HepG2 (cell line): ENCODE results near the gene RAB14. TPM values are rescaled to one million over a fixed set of nuclear protein-coding genes. Genes with fewer than 3 reads are reported as not detected.

Experiments
- ATAC-seq: fragments of 200-7000 bp; cut with Tn5 transposase; 3 replicates; pipeline ENCODE4 v1.9.1; 2020; ENCODE audit warnings: mild to moderate bottlenecking, moderate library complexity
- BruUV-seq: library from RNA; stranded (reverse); fragments of 400-500 nt; replicated peaks from 2 replicates; lab custom pipeline; 2021; lab: Mats Ljungman, UMichigan
- CTCF ChIA-PET: fragments of 300-600 bp; formaldehyde crosslinking; extraction: SDS; loops from one replicate; lab custom pipeline; 2021; ENCODE audit warnings: low total read pairs, inconsistent platforms, low intra/inter-chr PET ratio; lab: Yijun Ruan, JAX
- POLR2A ChIA-PET: fragments of 350-600 bp; sonication (Branson Sonifier 250); formaldehyde crosslinking; loops from one replicate; lab custom pipeline; 2020; ENCODE audit warnings: antibody characterized with exemption, inconsistent platforms; lab: Yijun Ruan, JAX
- DNase-seq: peaks from one replicate; pipeline ENCODE4 v3.0.0-alpha.2; 2015; ENCODE audit warnings: low spot score
- FAIRE-seq: peaks from 3 replicates; lab custom pipeline; 2011; peaks lifted over from hg19 to GRCh38; lab: Jason Lieb, UNC
- H2AFZ ChIP-seq: one replicate; pipeline ENCODE4 v1.6.1; 2011; ENCODE audit warnings: low read length, inconsistent platforms
- H3K27ac ChIP-seq: fragments of 300-600 bp; 3 replicates; pipeline ENCODE4 v1.8.0; 2011; ENCODE audit warnings: mixed run types, mild to moderate bottlenecking, mixed read lengths, low read length, inconsistent platforms; ENCODE audit not compliant: insufficient read depth; ENCODE audit errors: extremely low read length
- H3K27me3 ChIP-seq, 2 experiments: fragments of 200-600 bp in 1 of 2; 2 replicates in 1 of 2; 3 replicates in 1 of 2; pipeline versions ENCODE4 v1.6.0 to v1.8.0; 2011; ENCODE audit warnings: low read length in 2 of 2, mild to moderate bottlenecking in 2 of 2, moderate library complexity in 2 of 2, inconsistent platforms in 1 of 2; ENCODE audit not compliant: insufficient read depth in 2 of 2, control insufficient read depth in 1 of 2
- H3K36me3 ChIP-seq, 2 experiments: fragments of 200-600 bp in 1 of 2; replicated peaks in 1 of 2; 2 replicates in 1 of 2; 3 replicates in 1 of 2; pipeline versions ENCODE4 v1.5.1 to v1.8.0; 2011; ENCODE audit warnings: low read length in 2 of 2, inconsistent platforms in 1 of 2; ENCODE audit not compliant: insufficient read depth in 2 of 2, control insufficient read depth in 1 of 2
- H3K4me1 ChIP-seq: 2 replicates; pipeline ENCODE4 v1.5.1; 2012; ENCODE audit warnings: low read length, inconsistent platforms; ENCODE audit not compliant: insufficient read depth
- H3K4me2 ChIP-seq: 2 replicates; pipeline ENCODE4 v1.6.0; 2011; ENCODE audit warnings: low read depth, low read length, inconsistent platforms
- H3K4me3 ChIP-seq, 3 experiments: fragments of 200-600 bp in 1 of 3; sonication (generic), shearing (Covaris generic) in 1 of 3; replicated peaks in 1 of 3; 2 replicates each; pipeline ENCODE4 v1.5.1; 2011 to 2016; ENCODE audit warnings: low read length in 3 of 3, inconsistent platforms in 2 of 3, low read depth in 2 of 3, mild to moderate bottlenecking in 2 of 3, control low read depth in 1 of 3, mixed read lengths in 1 of 3; ENCODE audit not compliant: insufficient read depth in 1 of 3
- H3K79me2 ChIP-seq: one replicate; pipeline ENCODE4 v1.6.1; 2011; ENCODE audit warnings: low read length, inconsistent platforms; ENCODE audit not compliant: insufficient read depth
- H3K9ac ChIP-seq: 2 replicates; pipeline ENCODE4 v1.6.0; 2011; ENCODE audit warnings: mild to moderate bottlenecking, low read depth, low read length, inconsistent platforms; ENCODE audit not compliant: insufficient read depth
- H3K9me3 ChIP-seq: 2 replicates; pipeline ENCODE4 v1.5.1; 2012; ENCODE audit warnings: mild to moderate bottlenecking, low read length
- H4K20me1 ChIP-seq: 2 replicates; pipeline ENCODE4 v1.6.0; 2011; ENCODE audit warnings: inconsistent platforms, mild to moderate bottlenecking, low read length, moderate library complexity; ENCODE audit not compliant: insufficient read depth
- CEBPB ChIP-seq: IDR thresholded peaks from 2 replicates; pipeline ENCODE4 v1.6.1; 2011; ENCODE audit warnings: low read depth, low read length, improper control_type of control experiment, borderline replicate concordance
- CEBPG ChIP-seq: IDR thresholded peaks from 2 replicates; pipeline ENCODE4 v1.6.1; 2016
- GATAD2A ChIP-seq: IDR thresholded peaks from 2 replicates; pipeline ENCODE4 v1.6.1; 2016
- MYC ChIP-seq: sonication (generic); formaldehyde crosslinking; IDR thresholded peaks from 2 replicates; pipeline ENCODE4 v1.9.0; 2021; ENCODE audit warnings: missing genetic modification reagents, borderline replicate concordance
- POLR2AphosphoS5 ChIP-seq: IDR thresholded peaks from 2 replicates; pipeline ENCODE4 v1.6.1; 2012; ENCODE audit warnings: low read depth, low read length
- TCF12 ChIP-seq, 2 experiments: fragments of 450-650 bp in 1 of 2; sonication (generic) in 1 of 2; formaldehyde crosslinking in 1 of 2; IDR thresholded peaks; 2 replicates each; pipeline versions ENCODE4 v1.6.1 to v1.8.0; 2017 to 2022; ENCODE audit warnings: antibody characterized with exemption in 1 of 2, mild to moderate bottlenecking in 1 of 2, missing genetic modification reagents in 1 of 2, moderate library complexity in 1 of 2
- ZBTB7A ChIP-seq: sonication (generic); formaldehyde crosslinking; IDR thresholded peaks from 2 replicates; pipeline ENCODE4 v1.8.0; 2022; ENCODE audit warnings: mild to moderate bottlenecking, missing genetic modification reagents
- ZNF292 ChIP-seq: sonication (generic); formaldehyde crosslinking; IDR thresholded peaks from 2 replicates; pipeline ENCODE4 v1.8.1; 2022; ENCODE audit warnings: mild to moderate bottlenecking, low read depth, missing genetic modification reagents, borderline replicate concordance
- WGBS: methylation state at CpG from one replicate; pipeline ENCODE4 v1.1.6; 2017; ENCODE audit warnings: low lambda C conversion rate; 5-methylcytosine and 5-hydroxymethylcytosine counted together
- in situ Hi-C: cut with HindIII; loops from 2 replicates; pipeline ENCODE4 v1.10.0; 2017; ENCODE audit warnings: low pct_unique_long_range_greater_than_20kb; ENCODE audit not compliant: extremely low pct_ligation_motif_present
- intact Hi-C: fragments of 100-400 bp; cut with micrococcal nuclease; formaldehyde crosslinking; loops from one replicate; pipeline ENCODE4 v1.10.0; 2022; ENCODE audit not compliant: unreplicated experiment
- polyA plus RNA-seq, 8 experiments: library from polyadenylated mRNA; depleted of rRNA in 3 of 8; stranded (reverse) in 7 of 8; unstranded in 1 of 8; fragments of >200 nt; fragmentation: Illumina TruSeq in 4 of 8; extraction: Trizol in 4 of 8; gene quantifications; 2 replicates each; pipeline versions ENCODE4 v1.2.1 to v1.2.3, GENCODE V29; 2011 to 2016; ENCODE audit warnings: low read depth in 4 of 8, missing spikeins in 1 of 8, mixed read lengths in 1 of 8; ENCODE audit not compliant: insufficient read depth in 1 of 8
- total RNA-seq, 5 experiments: library from RNA; depleted of rRNA; stranded (reverse); fragments of >200 nt; fragmentation: Illumina TruSeq; extraction: Trizol; gene quantifications; 2 replicates each; pipeline ENCODE4 v1.2.3, GENCODE V29; 2016; ENCODE audit warnings: low read depth in 1 of 5
- TF ChIP-seq, protein P1 (sequence below): sonication (generic); formaldehyde crosslinking; IDR thresholded peaks from 2 replicates; pipeline ENCODE4 v1.9.0; 2021; ENCODE audit warnings: missing genetic modification reagents, mild to moderate bottlenecking, borderline replicate concordance
- TF ChIP-seq, protein P2 (sequence below): sonication (generic); formaldehyde crosslinking; IDR thresholded peaks from 2 replicates; pipeline ENCODE4 v1.4.0; 2020; ENCODE audit warnings: mild to moderate bottlenecking, missing genetic modification reagents, borderline replicate concordance
- TF ChIP-seq, protein P3 (sequence below): sonication (generic); formaldehyde crosslinking; conservative IDR thresholded peaks from 2 replicates; pipeline ENCODE4 v1.4.0; 2020; ENCODE audit warnings: mild to moderate bottlenecking, missing genetic modification reagents, moderate library complexity

Gene RAB14
- total and polyA plus RNA-seq, 2 of the 13 experiments (the other 11 are each of a cell fraction or from before 2014, with no cell fraction given) = 17.4 to 19.3 TPM

DNA sequence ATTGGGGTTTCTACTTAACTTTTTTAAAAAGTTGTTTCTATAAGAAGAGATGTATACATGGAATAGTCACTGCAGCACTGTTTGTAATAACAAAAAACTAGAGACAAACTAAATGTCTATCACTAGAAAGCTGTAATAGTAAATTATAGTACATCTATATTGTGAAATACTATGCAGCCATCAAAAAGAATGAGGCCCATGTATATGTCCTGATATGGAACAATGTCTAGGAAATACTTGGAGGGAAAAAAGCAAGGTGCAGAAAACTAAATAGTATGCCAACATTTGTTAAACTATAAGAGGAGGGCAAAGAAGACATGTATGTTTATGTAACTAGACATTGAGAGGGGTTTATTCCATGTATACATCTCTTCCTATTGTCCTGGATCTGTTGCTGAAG lies 2.9 kb upstream of the RAB14 start (continued):
- TF ChIP-seq TCF12 (IDR thresholded peaks at IDR 0.05) = no peak
- TF ChIP-seq TCF12 (CRISPR knock-in tag; IDR thresholded peaks at IDR 0.05) = no peak
- TF ChIP-seq, protein P1, sequence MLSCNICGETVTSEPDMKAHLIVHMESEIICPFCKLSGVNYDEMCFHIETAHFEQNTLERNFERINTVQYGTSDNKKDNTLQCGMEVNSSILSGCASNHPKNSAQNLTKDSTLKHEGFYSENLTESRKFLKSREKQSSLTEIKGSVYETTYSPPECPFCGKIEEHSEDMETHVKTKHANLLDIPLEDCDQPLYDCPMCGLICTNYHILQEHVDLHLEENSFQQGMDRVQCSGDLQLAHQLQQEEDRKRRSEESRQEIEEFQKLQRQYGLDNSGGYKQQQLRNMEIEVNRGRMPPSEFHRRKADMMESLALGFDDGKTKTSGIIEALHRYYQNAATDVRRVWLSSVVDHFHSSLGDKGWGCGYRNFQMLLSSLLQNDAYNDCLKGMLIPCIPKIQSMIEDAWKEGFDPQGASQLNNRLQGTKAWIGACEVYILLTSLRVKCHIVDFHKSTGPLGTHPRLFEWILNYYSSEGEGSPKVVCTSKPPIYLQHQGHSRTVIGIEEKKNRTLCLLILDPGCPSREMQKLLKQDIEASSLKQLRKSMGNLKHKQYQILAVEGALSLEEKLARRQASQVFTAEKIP = no peak
- no peak for TF ChIP-seq MYC

DNA sequence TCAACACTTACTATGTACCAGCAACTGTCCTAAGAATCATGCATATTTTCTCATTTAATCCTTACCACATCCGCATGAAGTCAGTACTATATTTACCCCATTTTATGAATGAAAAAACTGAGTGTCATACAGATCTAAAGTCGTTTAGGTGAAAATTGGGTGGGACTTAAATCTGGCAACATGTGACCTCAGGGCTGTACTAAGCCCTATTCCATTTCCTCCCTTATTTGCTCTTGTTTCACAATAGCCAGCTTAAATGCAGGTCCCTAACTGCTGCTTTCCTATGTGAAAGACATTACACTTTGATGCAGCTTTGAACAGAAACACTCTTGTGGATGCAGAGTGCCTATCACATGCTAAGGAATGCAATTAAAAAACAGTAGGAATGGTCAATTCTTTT lies 2.5 kb upstream of the RAB14 start:
- Histone ChIP-seq H3K27me3 (no peaks in the 10 kb centered on the region; a peak in 1 of 5 replicates), H3K4me2 (peak overlapping the region; percentile 14; the same call in 1 of the 2 replicates), H4K20me1 (peaks cover 18% of the 10 kb centered on the region), H3K9me3 (peaks cover 4% of the 10 kb centered on the region; the same call in 1 of the 2 replicates), H2AFZ (no peak overlapping the region), H3K9ac (no peak overlapping the region), H3K4me3 (no peak overlapping the region), H3K4me1 (peaks cover 35% of the 10 kb centered on the region), H3K36me3 (no peaks in the 10 kb centered on the region), H3K79me2 (peaks cover 28% of the 10 kb centered on the region), H3K27ac (no peak overlapping the region)
- in situ Hi-C loops = no loop called here
- ChIA-PET POLR2A (interaction anchor here (1.2 kb wide), 1 partner anchor 83 kb away, joined by 3 read pairs; no protein-coding TSS in a partner anchor), CTCF (interaction anchor here (0.6 kb wide), 1 partner anchor 109 kb away, joined by 3 read pairs; no protein-coding TSS in a partner anchor)
- BruUV-seq = no TSS peak
- intact Hi-C loops = no loop called here
- ATAC-seq (no peak), DNase-seq (peak; percentile 65), FAIRE-seq (no peak)
- WGBS = 8% methylated on average over 2 of the region's 2 CpGs
- TF ChIP-seq ZNF292 (CRISPR knock-in tag) (peak; percentile 17; the same call in 1 of the 2 replicates), POLR2AphosphoS5 (no peak), ZBTB7A (CRISPR knock-in tag) (no peak), GATAD2A (CRISPR knock-in tag) (peak; percentile 14; the same call in 1 of the 2 replicates), CEBPB (peak; percentile 86), CEBPG (CRISPR knock-in tag) (peak; percentile 82)
- TF ChIP-seq, protein P2, sequence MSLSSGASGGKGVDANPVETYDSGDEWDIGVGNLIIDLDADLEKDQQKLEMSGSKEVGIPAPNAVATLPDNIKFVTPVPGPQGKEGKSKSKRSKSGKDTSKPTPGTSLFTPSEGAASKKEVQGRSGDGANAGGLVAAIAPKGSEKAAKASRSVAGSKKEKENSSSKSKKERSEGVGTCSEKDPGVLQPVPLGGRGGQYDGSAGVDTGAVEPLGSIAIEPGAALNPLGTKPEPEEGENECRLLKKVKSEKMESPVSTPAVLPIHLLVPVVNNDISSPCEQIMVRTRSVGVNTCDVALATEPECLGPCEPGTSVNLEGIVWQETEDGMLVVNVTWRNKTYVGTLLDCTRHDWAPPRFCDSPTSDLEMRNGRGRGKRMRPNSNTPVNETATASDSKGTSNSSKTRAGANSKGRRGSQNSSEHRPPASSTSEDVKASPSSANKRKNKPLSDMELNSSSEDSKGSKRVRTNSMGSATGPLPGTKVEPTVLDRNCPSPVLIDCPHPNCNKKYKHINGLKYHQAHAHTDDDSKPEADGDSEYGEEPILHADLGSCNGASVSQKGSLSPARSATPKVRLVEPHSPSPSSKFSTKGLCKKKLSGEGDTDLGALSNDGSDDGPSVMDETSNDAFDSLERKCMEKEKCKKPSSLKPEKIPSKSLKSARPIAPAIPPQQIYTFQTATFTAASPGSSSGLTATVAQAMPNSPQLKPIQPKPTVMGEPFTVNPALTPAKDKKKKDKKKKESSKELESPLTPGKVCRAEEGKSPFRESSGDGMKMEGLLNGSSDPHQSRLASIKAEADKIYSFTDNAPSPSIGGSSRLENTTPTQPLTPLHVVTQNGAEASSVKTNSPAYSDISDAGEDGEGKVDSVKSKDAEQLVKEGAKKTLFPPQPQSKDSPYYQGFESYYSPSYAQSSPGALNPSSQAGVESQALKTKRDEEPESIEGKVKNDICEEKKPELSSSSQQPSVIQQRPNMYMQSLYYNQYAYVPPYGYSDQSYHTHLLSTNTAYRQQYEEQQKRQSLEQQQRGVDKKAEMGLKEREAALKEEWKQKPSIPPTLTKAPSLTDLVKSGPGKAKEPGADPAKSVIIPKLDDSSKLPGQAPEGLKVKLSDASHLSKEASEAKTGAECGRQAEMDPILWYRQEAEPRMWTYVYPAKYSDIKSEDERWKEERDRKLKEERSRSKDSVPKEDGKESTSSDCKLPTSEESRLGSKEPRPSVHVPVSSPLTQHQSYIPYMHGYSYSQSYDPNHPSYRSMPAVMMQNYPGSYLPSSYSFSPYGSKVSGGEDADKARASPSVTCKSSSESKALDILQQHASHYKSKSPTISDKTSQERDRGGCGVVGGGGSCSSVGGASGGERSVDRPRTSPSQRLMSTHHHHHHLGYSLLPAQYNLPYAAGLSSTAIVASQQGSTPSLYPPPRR (CRISPR knock-in tag) = no peak
- TF ChIP-seq, protein P3, sequence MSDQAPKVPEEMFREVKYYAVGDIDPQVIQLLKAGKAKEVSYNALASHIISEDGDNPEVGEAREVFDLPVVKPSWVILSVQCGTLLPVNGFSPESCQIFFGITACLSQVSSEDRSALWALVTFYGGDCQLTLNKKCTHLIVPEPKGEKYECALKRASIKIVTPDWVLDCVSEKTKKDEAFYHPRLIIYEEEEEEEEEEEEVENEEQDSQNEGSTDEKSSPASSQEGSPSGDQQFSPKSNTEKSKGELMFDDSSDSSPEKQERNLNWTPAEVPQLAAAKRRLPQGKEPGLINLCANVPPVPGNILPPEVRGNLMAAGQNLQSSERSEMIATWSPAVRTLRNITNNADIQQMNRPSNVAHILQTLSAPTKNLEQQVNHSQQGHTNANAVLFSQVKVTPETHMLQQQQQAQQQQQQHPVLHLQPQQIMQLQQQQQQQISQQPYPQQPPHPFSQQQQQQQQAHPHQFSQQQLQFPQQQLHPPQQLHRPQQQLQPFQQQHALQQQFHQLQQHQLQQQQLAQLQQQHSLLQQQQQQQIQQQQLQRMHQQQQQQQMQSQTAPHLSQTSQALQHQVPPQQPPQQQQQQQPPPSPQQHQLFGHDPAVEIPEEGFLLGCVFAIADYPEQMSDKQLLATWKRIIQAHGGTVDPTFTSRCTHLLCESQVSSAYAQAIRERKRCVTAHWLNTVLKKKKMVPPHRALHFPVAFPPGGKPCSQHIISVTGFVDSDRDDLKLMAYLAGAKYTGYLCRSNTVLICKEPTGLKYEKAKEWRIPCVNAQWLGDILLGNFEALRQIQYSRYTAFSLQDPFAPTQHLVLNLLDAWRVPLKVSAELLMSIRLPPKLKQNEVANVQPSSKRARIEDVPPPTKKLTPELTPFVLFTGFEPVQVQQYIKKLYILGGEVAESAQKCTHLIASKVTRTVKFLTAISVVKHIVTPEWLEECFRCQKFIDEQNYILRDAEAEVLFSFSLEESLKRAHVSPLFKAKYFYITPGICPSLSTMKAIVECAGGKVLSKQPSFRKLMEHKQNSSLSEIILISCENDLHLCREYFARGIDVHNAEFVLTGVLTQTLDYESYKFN = 0 out of 2 replicates have a peak, but pooled peaks have one; percentile 17
